Astrocyte of the cerebellum (primary cell): ENCODE data around the gene COA8.
A peak's percentile ranks its signal among the peaks of the same experiment; 100 is the strongest.

Experiments used
- DNase-seq: peaks from one replicate; pipeline ENCODE4 v3.0.0-alpha.2; 2011; ENCODE audit warnings: low read depth
- H3K4me3 ChIP-seq: 2 replicates; pipeline ENCODE4 v1.5.1; 2011; ENCODE audit warnings: mild to moderate bottlenecking, low read depth, low read length, moderate library complexity
- in situ Hi-C: cut with HindIII; loops from 2 replicates; pipeline ENCODE4 v1.10.0; 2017; ENCODE audit warnings: low sequenced_read_pairs
- TF ChIP-seq, protein P1 (sequence below): IDR thresholded peaks from 2 replicates; pipeline ENCODE4 v1.5.1; 2012; ENCODE audit warnings: low read length, low read depth, moderate library complexity, mild to moderate bottlenecking; ENCODE audit errors: missing control alignments

COA8 gene

DNA sequence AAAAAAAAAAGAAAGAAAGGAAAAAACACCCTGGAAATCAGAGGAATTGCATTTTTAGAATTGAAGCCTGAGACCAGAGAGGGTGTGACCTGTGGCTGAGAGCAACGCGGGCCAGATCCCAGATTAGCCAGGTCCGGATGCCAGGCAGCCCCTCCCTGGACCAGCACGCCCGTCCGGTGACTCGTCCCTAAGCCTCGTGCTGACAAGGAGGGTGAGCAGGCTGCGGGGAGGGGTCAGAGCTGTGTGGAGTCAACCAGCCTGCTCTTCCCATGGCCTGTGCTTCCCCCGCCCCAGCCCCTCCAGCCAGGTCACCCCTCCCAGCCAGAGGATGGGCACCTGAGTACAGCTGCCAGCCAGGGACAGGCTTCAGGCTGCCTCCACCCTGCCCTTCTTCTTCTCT lies 62.1 kb downstream of the COA8 start:
- in situ Hi-C loops = no loop called here
- TF ChIP-seq, protein P1, sequence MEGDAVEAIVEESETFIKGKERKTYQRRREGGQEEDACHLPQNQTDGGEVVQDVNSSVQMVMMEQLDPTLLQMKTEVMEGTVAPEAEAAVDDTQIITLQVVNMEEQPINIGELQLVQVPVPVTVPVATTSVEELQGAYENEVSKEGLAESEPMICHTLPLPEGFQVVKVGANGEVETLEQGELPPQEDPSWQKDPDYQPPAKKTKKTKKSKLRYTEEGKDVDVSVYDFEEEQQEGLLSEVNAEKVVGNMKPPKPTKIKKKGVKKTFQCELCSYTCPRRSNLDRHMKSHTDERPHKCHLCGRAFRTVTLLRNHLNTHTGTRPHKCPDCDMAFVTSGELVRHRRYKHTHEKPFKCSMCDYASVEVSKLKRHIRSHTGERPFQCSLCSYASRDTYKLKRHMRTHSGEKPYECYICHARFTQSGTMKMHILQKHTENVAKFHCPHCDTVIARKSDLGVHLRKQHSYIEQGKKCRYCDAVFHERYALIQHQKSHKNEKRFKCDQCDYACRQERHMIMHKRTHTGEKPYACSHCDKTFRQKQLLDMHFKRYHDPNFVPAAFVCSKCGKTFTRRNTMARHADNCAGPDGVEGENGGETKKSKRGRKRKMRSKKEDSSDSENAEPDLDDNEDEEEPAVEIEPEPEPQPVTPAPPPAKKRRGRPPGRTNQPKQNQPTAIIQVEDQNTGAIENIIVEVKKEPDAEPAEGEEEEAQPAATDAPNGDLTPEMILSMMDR = no peak
- no peak for DNase-seq
- no peak overlapping the region for H3K4me3 ChIP-seq

DNA sequence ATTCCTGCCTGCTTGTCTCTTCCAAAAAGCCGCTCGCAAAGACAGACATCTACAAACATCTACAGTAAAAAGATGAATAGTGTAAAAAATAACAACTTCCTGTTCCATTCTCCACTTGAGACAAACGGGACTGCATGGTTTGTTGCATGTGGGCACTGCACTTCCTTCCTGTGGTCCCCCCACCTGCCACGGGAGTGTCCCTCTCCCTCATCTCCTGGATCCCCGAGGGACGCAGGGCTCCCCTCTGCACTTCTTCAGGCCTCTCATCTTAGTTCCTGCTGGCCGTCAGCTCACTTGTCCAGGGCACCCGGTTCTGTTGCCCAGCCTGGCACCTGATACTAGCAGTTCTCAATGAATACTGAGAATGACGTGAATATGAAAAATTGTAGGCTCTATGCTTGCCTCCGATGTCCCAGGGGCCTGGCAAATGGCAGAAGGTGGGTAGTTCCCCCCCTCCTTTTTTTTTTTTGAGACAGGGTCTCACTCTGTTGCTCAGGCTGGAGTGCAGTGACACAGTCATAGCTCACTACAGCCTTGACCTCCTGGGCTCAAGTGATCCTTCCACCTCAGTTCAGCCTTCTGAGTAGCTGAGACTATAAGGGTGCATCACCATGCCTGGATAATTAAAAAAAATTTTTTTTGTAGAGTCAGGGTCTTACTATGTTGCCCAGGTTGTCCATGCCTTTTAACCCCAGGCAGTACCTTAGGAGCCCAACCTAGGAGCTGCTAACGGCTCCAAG lies 62.8 kb downstream of the COA8 start:
- TF ChIP-seq, protein P1 = no peak
- no peak for DNase-seq
- in situ Hi-C loops = no loop called here
- no peak overlapping the region for H3K4me3 ChIP-seq

DNA sequence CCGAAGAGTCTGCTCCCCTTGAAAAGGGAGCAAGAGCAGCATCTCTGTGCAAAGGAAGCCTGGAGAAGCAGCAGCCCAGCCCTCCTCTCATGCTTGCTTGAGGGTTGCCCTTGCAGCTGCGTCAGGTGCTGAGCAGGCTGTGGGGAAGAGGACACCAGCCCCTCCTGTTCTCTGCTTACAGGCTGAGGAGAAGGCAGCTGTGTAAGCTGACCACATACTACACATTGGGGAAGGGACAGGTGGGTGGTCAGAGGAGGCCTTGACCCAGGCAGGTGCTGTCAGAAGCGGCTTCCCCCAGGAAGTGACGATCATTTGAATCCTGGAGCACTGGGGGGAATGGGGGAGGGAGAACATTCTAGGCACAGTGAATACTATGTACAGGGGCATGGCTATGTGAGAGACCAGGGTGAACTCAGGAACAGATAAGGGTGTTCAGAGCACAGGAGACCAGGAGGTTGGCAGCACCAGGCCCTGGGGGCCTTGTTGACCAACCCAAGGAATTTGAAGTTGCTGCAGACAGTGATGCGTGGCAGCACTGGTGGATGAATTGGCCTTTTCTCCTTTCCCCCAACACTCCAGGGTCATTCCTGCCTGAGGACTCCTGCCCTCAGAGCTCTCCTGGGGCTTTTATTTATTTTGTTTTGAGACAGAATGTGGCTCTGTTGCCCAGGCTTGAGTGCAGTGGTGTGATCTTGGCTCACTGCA lies 63.5 kb downstream of the COA8 start:
- in situ Hi-C loops = no loop called here
- TF ChIP-seq, protein P1 = no peak
- no peak for DNase-seq
- H3K4me3 ChIP-seq = no peak overlapping the region

DNA sequence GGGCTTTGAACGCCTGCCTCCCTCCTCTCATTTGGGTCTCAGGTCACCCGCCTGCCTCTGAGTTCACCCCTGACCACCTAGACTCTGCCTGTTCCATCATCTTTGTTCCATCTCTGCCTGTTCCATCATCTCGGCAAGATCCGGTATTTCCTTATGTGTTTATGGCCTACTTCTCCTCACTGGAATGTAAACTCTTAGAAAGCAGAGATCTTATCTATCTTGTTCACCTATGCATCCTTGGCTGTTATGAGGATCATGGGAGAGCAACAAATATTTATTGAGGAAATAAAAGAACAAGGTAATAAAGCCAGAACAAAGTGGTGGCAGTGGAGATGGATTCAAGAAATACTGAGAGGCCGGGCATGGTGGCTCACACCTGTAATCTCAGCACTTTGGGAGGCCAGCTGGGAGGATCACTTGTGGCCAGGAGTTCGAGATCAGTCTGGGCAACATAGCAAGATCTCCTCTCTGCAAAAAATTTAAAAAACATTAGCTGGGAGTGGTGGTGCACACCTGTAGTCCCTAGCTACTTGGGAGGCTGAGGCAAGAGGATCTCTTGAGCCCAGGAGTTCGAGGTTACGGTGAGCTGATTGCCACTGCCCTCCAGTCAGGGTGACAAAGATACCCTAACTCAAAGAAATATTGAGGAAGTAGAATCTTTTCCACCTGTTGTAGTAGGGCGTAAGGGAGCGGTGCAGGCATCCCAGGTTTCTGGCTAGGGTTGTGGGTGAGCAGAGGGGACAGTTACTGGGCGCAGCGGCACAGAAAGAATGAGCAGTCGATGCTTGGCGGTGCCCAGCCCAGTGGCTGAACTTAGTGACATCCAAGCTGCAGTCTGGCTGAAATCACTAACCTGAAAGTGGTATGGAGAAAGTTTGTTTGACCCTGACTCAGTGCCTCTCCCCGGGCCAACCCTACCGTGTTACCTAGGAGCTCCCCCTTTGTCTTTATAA lies 64.6 kb downstream of the COA8 start:
- DNase-seq = no peak
- in situ Hi-C loops = no loop called here
- TF ChIP-seq, protein P1 = no peak
- no peak overlapping the region for H3K4me3 ChIP-seq

GRCh38 chr14:103628221-103628683 lies 65.5 kb downstream of the COA8 start:
- in situ Hi-C loops = no loop called here
- peak; percentile 32 for DNase-seq
- TF ChIP-seq, protein P1 = no peak
- peak overlapping the region; percentile 79 for H3K4me3 ChIP-seq
